ENCODE data around the gene RASSF7.

The RASSF7 gene

GRCh38 chr11:607971-608659 is 47.3 kb downstream of the RASSF7 start:
- DNase-seq (ENCODE audit: low read depth in 2 of 2), result no peak
- no peak overlapping the region for H3K4me3 ChIP-seq (replicated peaks in 1 of 2; ENCODE audit: low read depth in 2 of 2, low read length in 2 of 2)
- no peak for TF ChIP-seq CTCF (IDR thresholded peaks at IDR 0.05; ENCODE audit: low read depth, low read length)

- TF ChIP-seq CTCF (IDR thresholded peaks at IDR 0.05; ENCODE audit: low read depth, low read length), result no peak
- DNase-seq (ENCODE audit: low read depth in 2 of 2), result no peak
- H3K4me3 ChIP-seq (replicated peaks in 1 of 2; ENCODE audit: low read depth in 2 of 2, low read length in 2 of 2), result no peak overlapping the region
Measured at GRCh38 chr11:608791-609251, 48.1 kb downstream of the RASSF7 start.

- no peak for DNase-seq (ENCODE audit: low read depth in 2 of 2)
- no peak overlapping the region for H3K4me3 ChIP-seq (replicated peaks in 1 of 2; ENCODE audit: low read depth in 2 of 2, low read length in 2 of 2)
- no peak for TF ChIP-seq CTCF (IDR thresholded peaks at IDR 0.05; ENCODE audit: low read depth, low read length)
Measured at GRCh38 chr11:609341-609811, 48.6 kb downstream of the RASSF7 start.

GRCh38 chr11:610146-610801 is 49.5 kb downstream of the RASSF7 start:
- no peak overlapping the region for H3K4me3 ChIP-seq (replicated peaks in 1 of 2; ENCODE audit: low read depth in 2 of 2, low read length in 2 of 2)
- DNase-seq (ENCODE audit: low read depth in 2 of 2), result no peak
- TF ChIP-seq CTCF (IDR thresholded peaks at IDR 0.05; ENCODE audit: low read depth, low read length), result no peak

- DNase-seq (ENCODE audit: low read depth in 2 of 2), result no peak
- H3K4me3 ChIP-seq (replicated peaks in 1 of 2; ENCODE audit: low read depth in 2 of 2, low read length in 2 of 2), result no peak overlapping the region
- no peak for TF ChIP-seq CTCF (IDR thresholded peaks at IDR 0.05; ENCODE audit: low read depth, low read length)
Measured at GRCh38 chr11:611001-611996, 50.5 kb downstream of the RASSF7 start.

- DNase-seq (ENCODE audit: low read depth in 2 of 2), result peak; percentile 22 to 27
Measured at GRCh38 chr11:612201-612960, 51.6 kb downstream of the RASSF7 start.

More at GRCh38 chr11:612201-612960, 51.6 kb downstream of the RASSF7 start:
- TF ChIP-seq CTCF (IDR thresholded peaks at IDR 0.05; ENCODE audit: low read depth, low read length), result peak; percentile 39
- no peak overlapping the region for H3K4me3 ChIP-seq (replicated peaks in 1 of 2; ENCODE audit: low read depth in 2 of 2, low read length in 2 of 2)

Data from cardiac fibroblast (primary cell).